Colonic mucosa (tissue), 4 donors: ENCODE data around the gene CFAP70. TPM values are rescaled to one million over a fixed set of nuclear protein-coding genes. Genes with fewer than 3 reads are reported as not detected.

Experiments used
- DNase-seq: peaks from one replicate; pipeline ENCODE4 v3.0.0-alpha.2; 2020
- H3K27ac ChIP-seq: fragments of 200-600 bp; one replicate; pipeline ENCODE4 v1.8.0; 2021
- H3K27me3 ChIP-seq: fragments of 200-600 bp; one replicate; pipeline ENCODE4 v1.8.0; 2021
- H3K36me3 ChIP-seq: fragments of 200-600 bp; one replicate; pipeline ENCODE4 v1.8.0; 2021
- H3K4me1 ChIP-seq: fragments of 200-600 bp; one replicate; pipeline ENCODE4 v1.8.0; 2021; ENCODE audit warnings: mild to moderate bottlenecking
- H3K4me3 ChIP-seq: fragments of 200-600 bp; one replicate; pipeline ENCODE4 v1.8.0; 2021
- H3K9ac ChIP-seq, 2 donors: one replicate each; pipeline ENCODE4 v1.7.0; 2013; ENCODE audit warnings: control low read depth in 2 of 2, low read depth in 2 of 2, low read length in 2 of 2
- H3K9me3 ChIP-seq: fragments of 200-600 bp; one replicate; pipeline ENCODE4 v1.8.0; 2021
- CTCF ChIP-seq: fragments of 200-600 bp; IDR thresholded peaks from one replicate; pipeline ENCODE4 v1.8.0; 2022; ENCODE audit warnings: antibody characterized with exemption, mild to moderate bottlenecking
- intact Hi-C: fragments of 100-400 bp; cut with DNase I; formaldehyde crosslinking; loops from one replicate; pipeline ENCODE4 v1.14.1; 2022
- total RNA-seq, 2 donors: library from RNA; stranded (reverse); fragmentation: NEBNext Ultra II Directional in 1 of 2; extraction: Animal tissue kit (Norgen Biotek cat#: 25700) in 1 of 2; gene quantifications; one replicate each; pipeline ENCODE4 v1.2.1, GENCODE V29; 2021
- donor health status: healthy.
- donor health status: DM: no; HTN: no; CAD: no.
- donor health status: DM: no; HTN: no; CAD: no.

Gene CFAP70
- total RNA-seq, 2 donors from 2014 or later, result 0.64 to 0.72 TPM

DNA sequence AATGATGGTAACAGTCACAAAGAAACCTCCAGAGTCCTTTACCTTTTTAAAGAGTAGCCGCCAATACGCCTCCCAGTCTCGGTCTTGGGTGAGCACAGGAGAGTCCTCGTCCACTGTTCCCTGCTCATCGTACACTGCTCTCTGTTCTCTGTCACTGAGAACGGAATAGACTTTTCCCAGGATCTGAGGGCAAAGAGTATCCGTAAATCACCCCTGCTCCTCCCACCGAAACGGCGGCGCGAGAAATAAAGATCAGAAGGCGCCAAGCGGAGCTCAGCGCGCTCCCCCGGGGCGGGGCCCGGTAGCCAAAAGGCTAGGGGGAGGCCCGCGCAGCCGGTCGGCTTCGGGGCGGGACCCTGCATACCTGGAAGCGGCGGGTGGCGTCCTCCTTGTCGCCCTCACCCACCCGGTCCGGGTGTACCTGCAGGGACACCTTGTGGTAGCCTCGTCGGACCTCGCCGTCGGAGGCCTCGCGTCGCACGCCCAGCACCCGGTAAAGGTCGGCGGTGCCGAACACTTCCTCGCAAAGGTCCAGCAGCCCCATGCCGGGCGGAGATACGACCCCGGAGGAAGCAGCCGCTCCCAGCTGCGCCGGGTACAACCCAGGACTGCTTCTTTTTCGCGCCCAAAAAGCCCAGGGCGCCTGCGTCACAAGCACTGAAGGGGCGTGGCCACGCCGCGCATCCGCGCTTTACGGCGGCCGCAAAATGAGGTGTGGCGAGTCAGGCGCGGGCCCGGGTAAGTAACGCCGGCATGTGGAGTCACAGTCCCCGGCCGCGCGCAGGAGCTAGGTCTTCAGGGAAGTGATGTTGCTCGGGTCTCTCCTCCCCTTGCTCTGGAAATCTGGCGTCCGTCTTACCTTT is 111.8 kb downstream of the CFAP70 start, which contains the start of gene DNAJC9:
Gene DNAJC9, minus strand, starts transcription at position 610 of the 863 bp plus-strand sequence. Its CDS starts 66 bp downstream, at position 544.
- intact Hi-C loops, result no loop called here
- Histone ChIP-seq H3K4me1 (peaks cover 8% of the 10 kb centered on the region), H3K9ac (peak within 1 kb of the TSS; percentile 80 to 81), H3K27me3 (no peaks in the 10 kb centered on the region), H3K27ac (peak within 1 kb of the TSS; percentile 78), H3K36me3 (no peaks in the 10 kb centered on the region), H3K9me3 (no peaks in the 10 kb centered on the region), H3K4me3 (peak within 1 kb of the TSS; percentile 85)
- DNase-seq, result peak; percentile 99
- no peak for TF ChIP-seq CTCF

GRCh38 chr10:73246322-73246645 is 112.4 kb downstream of the CFAP70 start:
- no peaks in the 10 kb centered on the region for H3K36me3 ChIP-seq
- H3K4me3 ChIP-seq, result peak overlapping the region; percentile 85
- no peaks in the 10 kb centered on the region for H3K27me3 ChIP-seq
- TF ChIP-seq CTCF, result no peak
- H3K9me3 ChIP-seq, result no peaks in the 10 kb centered on the region
- H3K27ac ChIP-seq, result peak overlapping the region; percentile 78
- no peak for DNase-seq
- H3K4me1 ChIP-seq, result peaks cover 3% of the 10 kb centered on the region
- H3K9ac ChIP-seq, result peak overlapping the region; percentile 53 to 81
- intact Hi-C loops, result no loop called here

DNA sequence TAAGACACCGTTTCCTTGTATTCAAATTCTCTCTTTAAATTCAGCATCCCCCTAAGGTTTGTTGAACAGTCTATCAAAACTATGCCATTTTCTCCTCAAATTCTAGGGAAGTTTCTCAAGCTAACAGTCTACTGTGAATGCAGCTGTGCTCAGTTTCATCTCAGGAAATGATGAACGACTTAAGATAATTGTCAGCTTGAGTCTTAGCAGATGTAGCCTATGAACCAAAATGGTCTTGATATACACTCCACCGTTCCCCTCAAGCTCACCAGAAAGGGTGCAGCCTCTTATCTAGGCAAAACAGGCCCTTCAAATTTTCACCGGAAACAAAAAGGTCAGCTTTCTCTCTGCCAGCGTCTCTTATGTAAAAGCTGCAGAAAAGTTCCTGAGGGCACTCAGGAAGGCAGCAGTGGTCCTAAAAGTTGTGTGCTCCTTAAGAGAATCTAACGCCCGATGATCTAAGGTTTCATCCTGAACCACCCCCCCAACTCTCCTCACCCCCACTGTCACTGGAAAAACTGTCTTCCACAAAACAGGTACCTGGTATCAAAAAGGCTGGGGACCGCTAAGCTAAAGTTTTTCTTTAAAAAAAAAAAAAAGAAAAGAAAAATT is 113.7 kb downstream of the CFAP70 start:
- H3K27me3 ChIP-seq, result no peaks in the 10 kb centered on the region
- intact Hi-C loops, result no loop called here
- H3K9ac ChIP-seq, result no peak overlapping the region
- H3K9me3 ChIP-seq, result no peaks in the 10 kb centered on the region
- H3K36me3 ChIP-seq, result no peaks in the 10 kb centered on the region
- TF ChIP-seq CTCF, result no peak
- no peak for DNase-seq
- H3K27ac ChIP-seq, result no peak overlapping the region
- no peak overlapping the region for H3K4me3 ChIP-seq
- H3K4me1 ChIP-seq, result no peaks in the 10 kb centered on the region

- Histone ChIP-seq H3K36me3 (no peaks in the 10 kb centered on the region), H3K4me3 (no peak overlapping the region), H3K27ac (no peak overlapping the region), H3K9me3 (no peaks in the 10 kb centered on the region), H3K9ac (no peak overlapping the region), H3K4me1 (no peaks in the 10 kb centered on the region), H3K27me3 (no peaks in the 10 kb centered on the region)
- DNase-seq, result no peak
- intact Hi-C loops, result no loop called here
- no peak for TF ChIP-seq CTCF
These were observed 118.8 kb downstream of the CFAP70 start for GRCh38 chr10:73239908-73240307.

DNA sequence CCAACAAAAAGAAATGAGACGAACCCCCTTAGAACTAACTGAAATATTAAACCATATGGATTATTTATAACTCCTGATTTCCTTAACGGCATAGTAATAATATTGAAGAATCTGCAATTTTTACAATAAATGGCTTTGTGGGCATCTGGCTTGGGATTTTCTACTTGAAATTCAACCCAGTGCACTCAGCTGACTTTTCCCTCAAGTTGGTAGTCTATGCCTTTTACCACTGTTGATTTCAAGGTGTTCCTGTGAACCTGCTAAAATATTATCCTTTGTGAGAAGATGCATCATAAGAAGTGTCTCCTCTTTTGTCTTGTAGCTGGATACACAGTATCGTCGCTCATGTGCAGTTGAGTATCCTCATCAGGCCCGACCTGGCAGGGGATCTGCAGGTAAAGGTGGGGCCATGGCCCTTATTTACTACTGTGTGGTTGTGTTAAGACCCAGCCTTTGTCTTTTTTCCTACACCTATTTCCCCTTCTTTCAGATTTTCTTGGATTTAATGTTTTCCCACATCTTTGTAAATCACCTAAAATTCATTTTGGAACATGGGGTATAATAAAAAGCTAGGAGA is 119.6 kb downstream of the CFAP70 start:
- Histone ChIP-seq H3K9ac (no peak overlapping the region), H3K9me3 (no peaks in the 10 kb centered on the region), H3K4me3 (no peak overlapping the region), H3K27me3 (no peaks in the 10 kb centered on the region), H3K4me1 (no peaks in the 10 kb centered on the region), H3K27ac (no peak overlapping the region), H3K36me3 (peaks cover 4% of the 10 kb centered on the region)
- DNase-seq, result no peak
- intact Hi-C loops, result no loop called here
- no peak for TF ChIP-seq CTCF
